ENCODE data around the gene PITPNM1.

The PITPNM1 gene

DNA sequence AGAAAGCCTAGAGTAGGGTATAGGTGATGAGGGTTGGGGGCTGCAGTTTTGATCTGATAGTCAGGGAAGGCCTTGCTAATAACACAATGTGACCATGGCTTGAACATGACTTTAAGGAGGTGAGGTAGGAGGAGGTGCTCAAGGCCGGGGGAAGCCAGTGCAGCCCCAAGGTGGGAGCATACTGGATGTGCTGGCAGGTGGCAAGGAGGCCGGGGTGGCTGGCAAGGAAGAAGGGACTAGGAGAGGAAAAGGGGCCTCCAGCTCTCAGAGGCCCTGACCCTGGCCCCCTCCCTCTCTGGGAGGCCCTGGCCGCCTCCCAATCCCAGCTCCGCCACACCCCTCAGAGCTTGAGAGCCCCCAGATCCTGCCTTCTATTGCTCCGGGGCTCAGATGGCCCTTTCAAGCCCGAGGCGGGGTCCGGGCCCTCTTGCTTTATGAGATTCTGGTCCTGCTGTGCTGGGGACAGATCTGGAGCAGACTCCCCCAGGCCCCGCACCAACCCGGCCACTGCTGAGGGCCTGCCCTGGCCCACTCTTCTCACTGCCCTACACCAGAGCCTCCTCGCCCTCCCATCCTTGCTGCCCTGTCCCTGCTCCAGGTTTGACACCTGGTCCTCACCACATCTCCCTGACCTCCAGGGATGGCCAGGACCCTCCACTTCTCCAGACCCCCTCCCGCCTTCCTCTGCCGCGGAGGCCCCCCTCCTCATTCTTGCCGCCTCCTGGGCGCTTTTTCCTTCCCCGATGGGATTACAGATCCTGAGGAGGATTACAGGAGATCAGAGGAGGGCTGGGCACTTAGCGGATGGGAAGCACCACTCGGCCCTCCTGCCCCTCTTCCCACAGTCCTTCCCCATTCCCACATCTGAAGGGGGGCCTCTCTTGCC, 1.8 kb downstream of the PITPNM1 start:
- DNase-seq (ENCODE audit: low spot score) = no peak

DNA sequence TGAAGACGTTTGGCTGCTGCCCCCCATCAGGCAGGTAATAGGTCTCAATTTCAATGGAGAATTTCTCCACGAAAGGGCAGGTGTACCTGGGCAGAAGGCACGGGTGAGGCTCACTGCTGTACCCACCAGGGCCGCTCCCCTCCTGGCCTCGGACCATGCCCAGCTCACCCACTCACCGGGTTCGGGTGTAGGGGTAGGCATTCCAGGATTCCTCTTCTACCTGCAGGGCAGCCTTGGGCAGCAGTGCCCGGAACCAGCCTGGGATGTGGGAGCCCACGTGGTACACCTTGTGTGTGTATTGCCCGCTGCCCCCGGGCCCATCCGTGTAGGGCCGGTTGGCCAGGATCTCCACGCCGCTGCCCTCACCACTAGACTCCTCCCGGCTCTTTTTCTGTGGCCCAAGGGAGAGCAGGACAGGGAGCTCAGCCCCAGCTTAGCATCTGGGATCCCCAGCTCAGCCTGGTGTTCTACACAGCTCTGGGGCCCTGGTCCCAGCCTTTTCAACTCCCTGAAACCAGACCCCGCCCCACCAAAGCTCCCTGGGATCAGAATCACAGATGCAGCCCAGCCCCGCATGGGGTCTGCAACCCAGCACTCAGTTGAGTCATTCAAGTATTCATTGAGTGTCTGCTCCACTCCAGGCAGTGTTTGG, 2.7 kb downstream of the PITPNM1 start:
- DNase-seq (ENCODE audit: low spot score) = no peak

DNA sequence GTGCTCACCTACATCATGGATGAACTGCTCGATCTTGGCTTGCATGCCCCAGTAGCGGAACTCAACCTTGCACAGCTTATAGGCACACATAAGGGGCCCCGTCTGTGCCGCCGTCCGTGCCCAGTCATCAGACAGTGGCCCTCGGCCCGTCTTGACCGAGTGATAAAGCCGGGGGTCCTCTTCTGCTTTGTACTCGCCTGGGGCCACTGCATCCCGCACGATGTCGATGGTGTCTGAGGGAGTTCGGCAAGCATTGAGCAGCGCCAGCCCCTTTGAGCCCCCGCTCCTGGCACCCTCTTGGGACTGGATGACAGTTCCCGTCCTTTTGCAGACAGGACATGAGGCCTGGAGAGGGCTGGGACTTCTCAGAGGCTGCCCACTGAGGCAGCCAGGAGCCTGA, 3.3 kb downstream of the PITPNM1 start:
- DNase-seq (ENCODE audit: low spot score) = no peak

DNA sequence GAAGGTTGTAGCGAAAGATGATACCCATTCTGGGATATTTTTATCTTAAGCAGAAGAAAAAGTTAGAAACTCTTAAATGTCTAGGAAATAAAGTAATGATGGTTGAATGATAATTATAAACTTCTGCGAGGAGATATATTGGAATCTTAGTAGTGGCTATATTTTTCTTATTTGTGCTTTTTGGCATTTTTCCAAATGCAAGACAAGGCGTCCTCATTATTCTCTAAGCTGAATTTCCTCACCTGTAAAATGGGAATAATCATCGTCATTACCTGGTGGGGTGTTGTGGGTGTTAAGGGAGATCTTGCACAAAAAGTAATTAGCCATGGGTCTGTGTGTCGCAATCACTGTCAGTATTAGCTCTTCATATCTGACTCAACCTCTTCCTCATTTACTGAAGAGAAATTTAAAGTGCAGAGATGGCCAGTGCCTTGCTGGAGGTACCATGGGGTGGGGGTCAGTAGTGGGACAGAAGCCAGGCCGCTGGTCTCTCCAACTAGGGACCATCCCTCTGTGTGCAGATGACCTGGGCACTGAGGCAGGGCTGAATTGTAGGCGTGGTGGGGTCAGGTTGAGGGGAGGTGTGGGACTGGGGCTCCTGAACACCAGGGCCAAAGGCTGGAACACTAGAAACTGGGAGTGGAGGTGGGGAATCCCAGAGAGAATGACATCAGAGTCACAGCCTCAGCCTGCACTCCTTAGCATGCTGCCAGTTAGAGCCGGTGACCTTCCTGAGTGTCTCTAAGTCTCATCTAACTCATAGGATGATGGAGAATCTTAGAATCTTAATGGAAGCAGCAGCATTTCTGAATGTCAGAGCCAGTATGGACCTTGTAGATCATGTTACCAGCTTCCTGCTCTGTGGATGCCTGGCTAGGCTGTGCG, 4.1 kb downstream of the PITPNM1 start:
- DNase-seq (ENCODE audit: low spot score) = no peak

DNA sequence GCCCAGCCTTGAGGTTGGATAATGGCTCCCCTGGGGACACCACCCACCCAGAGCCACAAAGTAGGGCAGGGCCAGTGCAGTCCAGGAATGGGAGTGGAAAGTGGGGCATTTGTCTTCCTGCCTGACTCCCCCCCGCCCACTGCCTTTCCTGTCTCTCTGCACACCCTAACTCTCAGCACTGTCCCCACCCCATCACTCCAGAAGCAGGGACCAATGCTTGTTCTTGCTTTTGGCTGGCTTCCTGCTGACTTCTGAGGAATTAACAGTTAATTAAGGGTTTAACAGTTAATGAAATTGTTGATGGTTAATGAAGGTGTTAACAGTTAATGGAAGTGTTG, 4.7 kb downstream of the PITPNM1 start:
- no peak for DNase-seq (ENCODE audit: low spot score)

DNA sequence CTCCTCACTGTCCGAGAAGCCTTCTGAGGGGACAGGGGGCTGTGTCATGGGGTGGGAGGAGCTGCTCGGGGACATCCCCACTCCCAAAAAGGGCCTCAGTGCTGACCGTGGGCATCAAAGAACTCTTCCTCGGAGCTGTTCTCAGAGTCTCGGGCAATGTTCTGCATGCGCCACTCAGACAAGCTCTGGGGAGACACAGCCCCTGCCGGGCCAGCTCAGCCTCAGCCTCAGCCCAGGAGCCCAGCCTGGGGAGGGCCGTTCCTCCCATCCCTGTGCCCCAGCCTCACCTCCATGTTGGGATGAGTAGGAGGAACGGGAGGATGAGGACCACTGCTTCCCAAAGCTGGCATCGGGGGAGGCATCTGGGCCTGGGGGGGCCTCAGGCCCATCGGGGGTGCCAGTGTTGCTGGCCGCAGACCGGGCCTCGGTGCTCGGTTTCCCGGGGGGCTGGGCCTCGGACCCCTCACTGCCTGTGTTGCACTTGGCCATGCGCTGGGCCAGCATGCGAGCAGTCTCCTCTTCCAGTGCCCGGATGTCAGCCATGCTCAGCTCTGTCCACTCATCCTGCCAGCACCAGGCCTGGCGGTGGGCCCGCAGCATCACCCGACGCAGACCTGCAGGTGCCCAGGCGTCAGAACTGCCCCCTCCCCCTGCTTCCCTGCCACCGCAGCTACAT, 5.2 kb downstream of the PITPNM1 start:
- DNase-seq (ENCODE audit: low spot score) = no peak

DNA sequence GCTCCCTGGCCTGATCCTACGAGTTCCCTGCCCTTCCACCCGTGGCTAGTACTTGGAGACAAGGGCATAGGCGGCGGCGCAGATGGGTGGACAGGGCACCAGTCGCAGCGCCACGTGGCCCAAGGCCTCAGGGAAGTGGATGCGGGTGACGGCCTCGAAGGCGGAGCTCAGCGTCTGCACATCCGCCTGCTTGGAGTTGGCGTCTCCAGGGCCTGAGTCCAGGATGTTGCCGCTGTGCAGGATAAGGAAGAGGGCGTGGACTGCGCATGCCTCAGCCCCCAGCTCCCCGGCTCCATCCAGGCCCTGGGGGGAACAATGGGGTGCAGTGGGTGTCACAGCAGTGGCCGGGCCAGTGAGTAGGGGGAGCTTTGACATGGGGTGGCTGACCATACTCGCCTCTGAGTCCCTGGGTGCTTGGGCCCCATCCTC, 6.6 kb downstream of the PITPNM1 start:
- DNase-seq (ENCODE audit: low spot score) = no peak

DNA sequence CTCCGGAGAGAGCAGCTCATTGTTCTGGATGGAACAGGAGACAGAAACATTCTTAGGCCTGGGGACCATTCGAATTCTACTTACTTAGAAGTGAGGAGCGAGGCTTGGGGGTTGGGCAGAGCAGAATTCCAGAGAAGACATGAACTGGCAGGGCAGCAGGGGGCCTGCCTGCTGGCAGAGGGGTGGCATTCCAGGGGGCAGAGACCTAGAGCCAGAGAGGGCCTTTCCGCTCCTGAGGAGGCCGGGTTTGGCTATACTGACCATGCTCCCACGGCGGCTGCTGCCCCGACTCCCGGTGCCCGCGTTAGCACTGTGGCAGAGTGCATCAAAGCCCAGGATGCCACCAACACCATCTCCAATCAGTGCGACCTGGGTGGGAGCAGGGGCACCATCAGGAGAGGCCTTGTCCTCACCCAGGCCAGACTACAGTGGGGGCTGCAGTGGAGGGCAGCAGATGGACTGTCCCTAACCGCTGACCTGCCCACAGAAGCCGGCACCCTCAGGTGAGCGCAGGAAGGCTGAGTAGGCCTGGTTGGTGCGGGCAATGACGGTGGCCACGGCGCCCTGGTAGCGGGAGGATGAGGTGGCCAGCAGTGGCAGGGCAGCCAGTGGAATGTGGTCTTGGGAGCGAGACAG, 7.4 kb downstream of the PITPNM1 start:
- no peak for DNase-seq (ENCODE audit: low spot score)

DNA sequence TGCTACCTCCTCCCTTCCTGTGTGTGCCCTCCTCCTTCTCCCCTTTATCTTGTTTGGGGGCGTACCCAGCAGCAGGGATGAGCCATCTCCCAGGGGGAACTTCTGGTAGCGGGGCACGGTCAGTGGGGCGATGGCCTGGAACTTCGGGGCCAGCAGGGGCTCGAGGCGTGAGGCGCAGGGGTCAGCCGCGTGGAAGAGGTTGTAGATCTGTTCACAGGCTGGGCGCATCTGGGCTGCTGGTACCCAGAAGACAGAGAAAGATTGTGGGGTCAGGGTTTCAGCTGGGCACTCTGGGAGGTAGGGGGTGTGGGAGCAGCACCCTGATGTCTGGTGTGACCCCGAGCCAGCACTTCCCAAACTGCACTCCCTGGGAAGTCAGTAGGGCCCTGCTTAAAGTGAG, 9.1 kb downstream of the PITPNM1 start:
- no peak for DNase-seq (ENCODE audit: low spot score)

DNA sequence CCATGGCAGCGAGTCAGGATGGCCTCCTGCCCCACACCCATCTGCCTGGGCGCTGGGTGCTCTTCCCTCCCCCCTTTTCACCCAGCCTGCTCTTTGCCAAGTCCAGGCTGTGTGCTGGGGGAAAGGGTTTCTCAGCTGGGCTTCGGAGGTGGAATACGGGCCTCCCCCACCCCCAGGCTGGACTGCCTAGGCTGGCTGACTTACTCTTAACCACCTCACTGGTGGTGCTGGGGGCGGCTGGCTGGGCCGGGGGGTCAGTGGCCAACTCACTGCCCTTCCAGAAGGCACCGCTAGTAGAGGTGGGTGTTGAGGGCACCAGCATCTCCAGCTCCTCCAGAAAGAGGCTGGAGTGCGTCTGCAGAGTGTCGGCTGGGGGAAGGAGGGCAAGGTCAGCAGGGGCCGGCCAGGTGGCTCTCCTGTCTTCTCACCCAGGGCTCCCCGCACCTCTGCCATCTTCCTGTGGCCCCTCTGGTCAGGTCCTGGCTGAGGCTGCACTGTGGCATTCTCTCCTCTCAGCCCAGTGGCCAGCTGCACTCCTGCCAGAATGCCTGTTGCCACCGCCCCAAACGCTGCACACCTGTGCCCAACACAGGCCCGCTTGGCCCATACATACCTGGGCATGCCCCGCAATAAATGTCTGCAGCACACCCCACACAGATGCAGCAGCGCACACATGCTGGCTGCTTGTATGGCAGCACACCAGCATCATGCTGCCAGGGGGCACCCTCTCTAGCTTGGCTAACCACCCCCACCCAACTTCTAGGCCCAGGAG, 9.7 kb downstream of the PITPNM1 start:
- no peak for DNase-seq (ENCODE audit: low spot score)

DNA sequence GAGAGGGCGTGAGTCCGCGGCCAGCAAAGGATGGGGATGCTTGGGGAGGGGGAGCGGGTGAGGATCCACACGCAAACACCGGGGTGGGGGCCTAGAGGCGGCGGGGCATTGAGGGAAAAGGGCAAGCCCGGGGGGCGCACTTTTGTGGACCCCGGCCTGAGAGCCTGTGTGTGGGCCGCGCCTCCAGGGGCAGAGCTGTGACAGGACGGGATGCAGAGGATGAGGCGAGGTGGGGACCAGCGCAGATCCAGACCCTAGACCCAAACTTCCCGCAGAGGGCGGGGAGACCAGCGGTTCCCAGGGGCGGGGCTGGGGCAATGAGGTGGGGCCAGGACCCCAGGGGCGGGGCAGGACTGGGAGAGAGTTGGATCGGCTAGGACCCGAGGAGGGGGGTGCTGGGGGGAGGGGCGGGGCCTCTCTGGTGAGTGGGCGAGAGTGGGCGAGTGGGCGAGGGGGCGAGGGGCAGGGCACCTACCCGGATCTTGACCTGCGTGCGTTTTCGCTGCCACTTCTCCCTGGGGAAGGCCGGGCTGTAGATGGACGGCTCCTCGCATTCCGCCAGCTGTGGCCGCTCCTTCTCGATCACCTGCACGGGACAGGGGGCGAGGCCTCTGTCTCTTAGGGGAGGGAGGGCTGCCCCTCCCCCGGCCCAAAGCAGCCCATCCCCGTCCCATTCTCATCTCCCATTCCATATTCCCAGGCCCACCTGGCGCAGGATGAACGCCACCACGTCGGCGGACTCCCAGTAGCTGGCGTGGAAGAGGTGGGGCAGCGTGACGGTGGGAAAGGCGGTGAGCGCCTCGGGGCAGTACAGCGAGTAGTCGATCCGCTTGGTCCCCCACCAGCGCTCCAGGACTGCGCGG, 10.6 kb downstream of the PITPNM1 start:
- no peak for DNase-seq (ENCODE audit: low spot score)

DNA sequence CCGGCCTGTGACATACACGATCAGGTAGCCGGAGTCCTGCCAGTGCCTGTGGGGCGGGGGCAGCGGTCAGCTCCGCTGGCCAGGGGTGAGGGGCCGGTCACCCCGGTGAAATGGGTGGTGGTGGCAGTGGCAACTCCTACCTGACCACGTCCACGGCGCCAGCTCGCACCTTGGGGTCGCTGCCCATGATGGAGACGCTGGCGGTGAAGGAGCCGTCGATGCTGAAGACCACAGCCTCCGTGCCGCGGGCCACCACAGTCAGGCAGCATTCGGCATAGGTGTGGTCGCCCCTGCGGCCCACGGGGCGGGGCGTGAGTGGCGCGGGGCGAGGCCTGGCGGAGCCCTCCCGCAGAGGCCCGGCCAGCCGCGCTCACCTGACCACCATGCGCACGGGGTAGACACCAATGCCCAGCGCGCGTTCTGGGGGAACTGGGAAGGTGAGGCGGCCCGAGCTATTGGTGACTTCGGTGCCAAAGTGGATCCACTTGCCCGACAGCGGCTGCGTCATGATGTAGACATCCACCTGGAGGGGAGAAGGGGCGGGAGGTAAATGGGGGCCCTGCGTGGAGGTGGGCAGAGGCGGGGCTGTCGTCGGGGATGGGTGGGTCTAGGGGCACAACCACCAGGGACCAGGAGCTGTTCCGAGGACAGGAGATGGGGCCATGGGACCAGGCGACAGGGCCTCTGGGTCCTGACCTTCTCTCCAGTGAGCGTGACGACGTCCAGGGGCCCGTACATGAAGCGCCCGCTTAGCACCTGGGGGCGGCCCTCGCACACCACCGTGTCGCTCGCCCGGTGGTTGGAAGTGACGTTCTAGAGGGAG, 11.4 kb downstream of the PITPNM1 start:
- DNase-seq (ENCODE audit: low spot score) = no peak

DNA sequence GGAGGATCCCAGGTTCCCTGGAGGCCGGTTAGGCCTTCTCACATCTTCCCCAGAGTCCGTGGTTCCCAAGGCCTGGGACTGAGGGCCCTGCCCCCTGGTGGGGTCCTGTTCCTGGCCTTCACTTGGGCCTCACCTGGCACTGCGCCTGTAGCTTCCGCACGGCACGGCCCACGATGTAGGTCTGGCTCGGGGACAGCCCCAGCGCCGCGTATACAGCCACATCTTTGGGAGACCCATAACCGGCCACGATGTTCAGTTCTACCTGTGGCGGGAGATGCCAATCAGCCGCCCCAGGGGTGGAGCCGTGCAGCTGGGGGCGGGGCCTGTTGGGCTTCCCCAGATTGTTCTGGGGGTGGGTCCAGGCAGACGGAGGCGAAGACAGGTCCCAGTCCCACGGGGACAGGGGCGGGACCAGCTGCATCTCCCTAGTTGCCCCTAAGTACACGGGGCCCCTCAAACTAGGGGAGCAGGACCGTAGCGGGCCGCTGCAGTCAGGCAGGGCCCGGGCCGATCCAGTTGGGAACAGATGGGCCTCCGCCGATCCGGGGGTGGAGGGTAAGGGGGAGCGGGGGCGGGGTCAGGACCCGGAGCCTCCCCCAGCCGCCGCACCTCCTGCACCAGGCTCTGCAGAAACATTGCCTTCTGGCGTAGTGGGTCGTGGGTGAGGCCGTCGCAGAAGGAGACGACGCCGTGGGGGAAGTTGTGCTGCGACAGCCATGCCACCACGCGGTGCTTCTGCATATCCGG, 12.2 kb downstream of the PITPNM1 start:
- DNase-seq (ENCODE audit: low spot score) = no peak

DNA sequence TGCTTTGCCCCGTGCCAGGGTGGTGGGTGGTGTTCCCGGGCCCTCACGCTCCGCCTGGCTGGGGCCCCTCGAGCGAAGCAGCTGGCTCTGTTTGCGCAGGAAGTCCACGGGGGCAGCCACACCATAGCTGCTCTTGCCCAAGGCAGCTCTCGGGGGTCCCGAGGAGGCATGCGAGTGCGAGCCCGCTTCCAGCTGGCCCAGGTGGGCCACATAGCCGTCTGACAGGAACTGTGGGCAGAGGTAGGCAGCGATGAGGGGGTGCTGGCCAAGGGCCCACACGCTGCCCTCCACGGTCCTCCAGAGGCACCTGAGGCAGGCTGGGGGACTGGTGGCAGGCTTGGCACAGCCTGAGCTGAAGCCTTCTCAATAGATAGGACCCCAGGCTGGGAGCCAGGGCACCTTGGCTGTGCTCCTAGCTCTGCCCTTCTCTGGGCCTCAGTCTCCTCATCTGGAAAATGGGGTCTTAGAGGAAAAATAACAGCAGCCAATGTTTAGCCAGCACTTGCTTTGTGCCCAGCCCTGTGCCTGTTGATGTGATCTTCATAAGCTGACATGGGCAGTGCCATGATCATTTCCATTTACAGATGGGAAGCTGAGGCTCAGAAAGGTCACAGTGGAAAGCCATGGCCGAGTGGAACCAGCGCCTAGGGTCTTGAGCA, 13.0 kb downstream of the PITPNM1 start:
- no peak for DNase-seq (ENCODE audit: low spot score)

DNA sequence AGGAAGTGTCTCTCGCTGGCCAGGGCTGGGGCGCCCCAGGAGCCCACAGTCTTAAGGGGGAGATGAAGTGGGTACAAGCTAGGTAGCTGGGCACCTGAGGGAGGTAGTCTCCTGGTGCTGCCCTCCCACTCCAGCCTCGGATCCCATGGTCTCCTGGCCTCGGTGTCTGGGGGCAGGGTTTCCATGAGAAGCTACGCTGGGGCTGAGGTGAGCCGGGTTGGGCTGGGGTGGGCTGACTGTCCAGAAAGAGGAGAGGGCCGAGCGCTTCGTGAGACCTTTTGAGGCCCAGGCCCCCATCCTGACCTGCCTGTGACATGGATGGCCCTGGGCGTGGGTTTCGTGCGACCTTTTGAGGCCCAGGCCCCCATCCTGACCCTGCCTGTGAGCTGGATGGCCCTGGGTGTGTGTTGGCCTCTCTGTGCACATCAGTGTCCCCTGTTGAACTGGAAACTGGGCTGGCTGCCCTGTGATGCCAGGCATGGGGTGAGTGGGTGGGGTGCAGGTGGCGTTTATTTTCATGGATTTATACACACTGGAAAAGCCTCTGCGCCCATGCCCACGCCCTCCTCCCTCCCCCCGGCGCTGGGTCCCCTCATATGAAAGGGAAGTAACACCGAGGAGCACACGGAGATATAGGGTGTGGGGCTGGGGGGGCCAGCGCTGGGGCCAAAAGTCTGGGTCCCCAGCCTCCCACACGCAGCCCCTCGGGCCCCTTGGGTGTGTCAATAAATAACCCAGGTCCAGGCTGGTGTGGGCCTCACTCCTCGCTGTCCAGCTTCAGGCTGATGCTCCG, 13.7 kb downstream of the PITPNM1 start:
- no peak for DNase-seq (ENCODE audit: low spot score)

DNA sequence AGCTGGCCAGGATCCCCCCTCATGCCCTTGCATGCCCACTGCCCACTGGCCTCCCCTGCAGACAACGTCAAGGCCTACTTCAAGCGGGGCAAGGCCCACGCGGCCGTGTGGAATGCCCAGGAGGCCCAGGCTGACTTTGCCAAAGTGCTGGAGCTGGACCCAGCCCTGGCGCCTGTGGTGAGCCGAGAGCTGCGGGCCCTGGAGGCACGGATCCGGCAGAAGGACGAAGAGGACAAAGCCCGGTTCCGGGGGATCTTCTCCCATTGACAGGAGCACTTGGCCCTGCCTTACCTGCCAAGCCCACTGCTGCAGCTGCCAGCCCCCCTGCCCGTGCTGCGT, 14.5 kb downstream of the PITPNM1 start:
- DNase-seq (ENCODE audit: low spot score) = no peak

All from hematopoietic multipotent progenitor cell treated with erythropoietin and hydrocortisone succinate and interleukin-3 and kit ligand, for 15 days (in vitro differentiated cells).